ENCODE measurements around the gene FBXO15.

The FBXO15 gene

GRCh38 chr18:74131124-74131523, 16.5 kb downstream of the FBXO15 start:
- no peak overlapping the region; the same call in 1 of the 2 replicates for H3K27ac ChIP-seq
- TF ChIP-seq CTCF (conservative IDR thresholded peaks at IDR 0.05) (no peak), ZFX (IDR thresholded peaks at IDR 0.05) (no peak)

GRCh38 chr18:74128159-74128558, 19.5 kb downstream of the FBXO15 start:
- no peak overlapping the region for H3K27ac ChIP-seq
- TF ChIP-seq CTCF (conservative IDR thresholded peaks at IDR 0.05) = no peak

GRCh38 chr18:74126684-74127655, 20.7 kb downstream of the FBXO15 start:
- no peak overlapping the region for H3K27ac ChIP-seq
- TF ChIP-seq CTCF (conservative IDR thresholded peaks at IDR 0.05) (no peak), ZFX (IDR thresholded peaks at IDR 0.05) (no peak)

- H3K27ac ChIP-seq = no peak overlapping the region
- TF ChIP-seq CTCF (conservative IDR thresholded peaks at IDR 0.05) = no peak
- no peak for TF ChIP-seq ZFX (IDR thresholded peaks at IDR 0.05)
Observed at GRCh38 chr18:74124642-74125041, 23.0 kb downstream of the FBXO15 start.

GRCh38 chr18:74123200-74123599, 24.4 kb downstream of the FBXO15 start:
- H3K27ac ChIP-seq = no peak overlapping the region
- TF ChIP-seq CTCF (conservative IDR thresholded peaks at IDR 0.05) (no peak), ZFX (IDR thresholded peaks at IDR 0.05) (no peak)

- TF ChIP-seq ZFX (IDR thresholded peaks at IDR 0.05) (no peak), CTCF (conservative IDR thresholded peaks at IDR 0.05) (peak; percentile 81)
- peak overlapping the region; percentile 57; the same call in 1 of the 2 replicates for H3K27ac ChIP-seq
Observed at GRCh38 chr18:74116633-74117554, 30.7 kb downstream of the FBXO15 start.
